PFSK-1 (cell line): ENCODE measurements around the gene CHTOP.

ENCODE experiments used
- FOXP2 ChIP-seq: optimal IDR thresholded peaks from 2 replicates; pipeline ENCODE3; 2011; ENCODE audit warnings: borderline replicate concordance, control low read depth, inconsistent platforms; ENCODE audit not compliant: insufficient read depth; ENCODE audit errors: extremely low read length, extremely low read depth
- POLR2AphosphoS5 ChIP-seq: IDR thresholded peaks from 2 replicates; pipeline ENCODE4 v1.6.1; 2012; ENCODE audit warnings: low read depth, mild to moderate bottlenecking, control low read depth, low read length, moderate library complexity
- REST ChIP-seq, 2 experiments: IDR thresholded peaks; 2 replicates each; pipeline versions ENCODE4 v1.6.1 to v1.8.0; 2011 to 2012; ENCODE audit warnings: low read depth in 2 of 2, low read length in 2 of 2, control low read depth in 1 of 2, inconsistent platforms in 1 of 2, mild to moderate bottlenecking in 1 of 2, moderate library complexity in 1 of 2; ENCODE audit not compliant: insufficient read depth in 1 of 2
- SIN3A ChIP-seq: IDR thresholded peaks from 2 replicates; pipeline ENCODE4 v1.6.1; 2012; ENCODE audit warnings: mild to moderate bottlenecking, low read length, moderate library complexity, borderline replicate concordance; ENCODE audit not compliant: insufficient read depth
- TAF1 ChIP-seq: IDR thresholded peaks from 2 replicates; pipeline ENCODE4 v1.6.1; 2012; ENCODE audit warnings: low read length, control low read depth, borderline replicate concordance; ENCODE audit not compliant: insufficient read depth

Gene CHTOP

DNA sequence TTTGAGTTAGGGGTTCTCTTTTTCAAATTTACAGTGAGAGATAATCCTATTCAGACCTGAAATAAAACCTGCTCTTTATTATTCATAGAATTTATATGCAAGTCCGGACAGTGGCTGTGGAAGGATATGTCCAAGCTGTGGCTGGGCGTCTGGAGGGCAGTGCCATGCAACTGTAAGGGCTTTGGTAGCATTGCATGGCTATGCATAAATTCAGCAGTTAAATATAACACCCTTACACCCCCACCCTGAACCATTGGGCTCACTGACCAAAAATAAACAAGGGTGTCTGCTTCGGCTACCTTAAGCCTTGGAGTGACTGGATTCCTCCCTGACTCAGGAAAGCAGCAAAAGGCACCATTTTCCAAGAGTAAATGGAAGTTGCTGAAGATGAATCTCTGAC, 5.4 kb downstream of the CHTOP start:
- TF ChIP-seq POLR2AphosphoS5 = no peak
- no peak for TF ChIP-seq SIN3A
- no peak for TF ChIP-seq TAF1
- no peak for TF ChIP-seq REST (IDR thresholded peaks at IDR 0.05; ENCODE audit: insufficient read depth in 1 of 2, low read depth in 2 of 2, low read length in 2 of 2)
- TF ChIP-seq FOXP2 = no peak

- TF ChIP-seq SIN3A = no peak
- no peak for TF ChIP-seq REST (IDR thresholded peaks at IDR 0.05; ENCODE audit: insufficient read depth in 1 of 2, low read depth in 2 of 2, low read length in 2 of 2)
- no peak; the same call in 1 of the 2 replicates for TF ChIP-seq POLR2AphosphoS5
- no peak for TF ChIP-seq TAF1
- TF ChIP-seq FOXP2 = no peak
Observed at GRCh38 chr1:153640861-153641260, 7.0 kb downstream of the CHTOP start.

- no peak for TF ChIP-seq REST (IDR thresholded peaks at IDR 0.05; ENCODE audit: insufficient read depth in 1 of 2, low read depth in 2 of 2, low read length in 2 of 2)
Observed at GRCh38 chr1:153642161-153642560, 8.3 kb downstream of the CHTOP start.

GRCh38 chr1:153643100-153643499, 9.2 kb downstream of the CHTOP start:
- TF ChIP-seq FOXP2 (no peak), POLR2AphosphoS5 (no peak), REST (IDR thresholded peaks at IDR 0.05; ENCODE audit: insufficient read depth in 1 of 2, low read depth in 2 of 2, low read length in 2 of 2) (no peak), TAF1 (no peak), SIN3A (no peak)

DNA sequence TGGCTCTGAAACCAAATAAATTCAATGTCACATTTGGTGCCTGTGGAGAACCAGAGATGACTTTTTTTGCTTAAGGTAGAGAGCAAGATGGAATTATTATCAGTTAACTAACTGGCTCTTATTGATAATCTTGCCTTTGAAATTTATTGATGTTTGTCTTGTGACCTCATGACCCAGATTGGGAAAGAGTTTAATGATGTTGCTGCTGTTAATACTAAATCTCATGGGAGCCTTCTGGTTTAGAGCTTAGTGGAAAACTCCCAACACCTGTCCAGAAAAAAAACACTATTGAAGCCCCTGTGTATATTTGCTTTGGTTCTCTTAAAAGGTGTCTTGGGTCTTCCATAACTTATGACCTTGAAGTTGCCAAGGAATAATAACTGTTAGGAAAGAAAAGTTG, 9.9 kb downstream of the CHTOP start:
- TF ChIP-seq TAF1 = no peak
- TF ChIP-seq REST (IDR thresholded peaks at IDR 0.05; ENCODE audit: insufficient read depth in 1 of 2, low read depth in 2 of 2, low read length in 2 of 2) = no peak
- no peak for TF ChIP-seq FOXP2
- no peak for TF ChIP-seq SIN3A
- TF ChIP-seq POLR2AphosphoS5 = no peak
